Neural cell (in vitro differentiated cells): Measurements from ENCODE around the gene SLC2A14.

ENCODE experiments used
- EP300 ChIP-seq: fragments of 450-650 bp; conservative IDR thresholded peaks from 2 replicates; pipeline ENCODE4 v1.6.1; 2014; ENCODE audit warnings: antibody characterized with exemption, mild to moderate bottlenecking, moderate library complexity; ENCODE audit not compliant: poor library complexity, severe bottlenecking
- TF ChIP-seq, protein P1 (sequence below): fragments of 450-650 bp; IDR thresholded peaks from 2 replicates; pipeline ENCODE4 v1.5.1; 2014; ENCODE audit warnings: antibody characterized with exemption, mild to moderate bottlenecking, moderate library complexity; ENCODE audit not compliant: poor library complexity, severe bottlenecking

GRCh38 chr12:7835116-7835515 is 37.6 kb downstream of the SLC2A14 start:
- TF ChIP-seq, protein P1, sequence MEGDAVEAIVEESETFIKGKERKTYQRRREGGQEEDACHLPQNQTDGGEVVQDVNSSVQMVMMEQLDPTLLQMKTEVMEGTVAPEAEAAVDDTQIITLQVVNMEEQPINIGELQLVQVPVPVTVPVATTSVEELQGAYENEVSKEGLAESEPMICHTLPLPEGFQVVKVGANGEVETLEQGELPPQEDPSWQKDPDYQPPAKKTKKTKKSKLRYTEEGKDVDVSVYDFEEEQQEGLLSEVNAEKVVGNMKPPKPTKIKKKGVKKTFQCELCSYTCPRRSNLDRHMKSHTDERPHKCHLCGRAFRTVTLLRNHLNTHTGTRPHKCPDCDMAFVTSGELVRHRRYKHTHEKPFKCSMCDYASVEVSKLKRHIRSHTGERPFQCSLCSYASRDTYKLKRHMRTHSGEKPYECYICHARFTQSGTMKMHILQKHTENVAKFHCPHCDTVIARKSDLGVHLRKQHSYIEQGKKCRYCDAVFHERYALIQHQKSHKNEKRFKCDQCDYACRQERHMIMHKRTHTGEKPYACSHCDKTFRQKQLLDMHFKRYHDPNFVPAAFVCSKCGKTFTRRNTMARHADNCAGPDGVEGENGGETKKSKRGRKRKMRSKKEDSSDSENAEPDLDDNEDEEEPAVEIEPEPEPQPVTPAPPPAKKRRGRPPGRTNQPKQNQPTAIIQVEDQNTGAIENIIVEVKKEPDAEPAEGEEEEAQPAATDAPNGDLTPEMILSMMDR: no peak
- no peak for TF ChIP-seq EP300
